GM23338 (cell line): Measurements from ENCODE around the gene GDF7. TPM values are rescaled to one million over a fixed set of nuclear protein-coding genes. Genes with fewer than 3 reads are reported as not detected.

ENCODE experiments used
- ATAC-seq: fragments of 200-7000 bp; cut with Tn5 transposase; 3 replicates; pipeline ENCODE4 v1.9.1; 2020
- DNase-seq: peaks from one replicate; pipeline ENCODE4 v3.0.0-alpha.2; 2015; ENCODE audit warnings: low spot score
- H2AFZ ChIP-seq: fragments of 200-600 bp; sonication (generic); 2 replicates; pipeline ENCODE4 v1.8.0; 2016; ENCODE audit warnings: antibody characterized with exemption, mild to moderate bottlenecking, moderate library complexity
- H3F3A ChIP-seq: fragments of 200-600 bp; sonication (generic); replicated peaks from 2 replicates; pipeline ENCODE4 v1.8.0; 2017; ENCODE audit warnings: antibody characterized with exemption, mixed run types, low read depth
- H3K27ac ChIP-seq: fragments of 200-600 bp; sonication (generic); 2 replicates; pipeline ENCODE4 v1.6.1; 2016; ENCODE audit warnings: low read depth
- H3K27me3 ChIP-seq: fragments of 200-600 bp; sonication (generic); 2 replicates; pipeline ENCODE4 v1.8.0; 2016; ENCODE audit warnings: mild to moderate bottlenecking, mixed run types, moderate library complexity; ENCODE audit not compliant: insufficient read depth
- H3K36me3 ChIP-seq: fragments of 200-600 bp; sonication (generic); 2 replicates; pipeline ENCODE4 v1.8.0; 2016; ENCODE audit warnings: mild to moderate bottlenecking; ENCODE audit not compliant: insufficient read depth
- H3K4me1 ChIP-seq: fragments of 200-600 bp; sonication (generic); 2 replicates; pipeline ENCODE4 v1.8.0; 2016; ENCODE audit warnings: mild to moderate bottlenecking, moderate library complexity; ENCODE audit not compliant: insufficient read depth
- H3K4me2 ChIP-seq: fragments of 200-600 bp; sonication (generic); 2 replicates; pipeline ENCODE4 v1.7.1; 2017; ENCODE audit warnings: mixed run types
- H3K4me3 ChIP-seq: fragments of 200-600 bp; sonication (generic); 2 replicates; pipeline ENCODE4 v1.6.1; 2016; ENCODE audit warnings: mixed run types
- H3K79me2 ChIP-seq: fragments of 200-600 bp; sonication (generic); replicated peaks from 2 replicates; pipeline ENCODE4 v1.8.0; 2017; ENCODE audit warnings: mild to moderate bottlenecking; ENCODE audit not compliant: insufficient read depth
- H3K9me2 ChIP-seq: fragments of 200-600 bp; sonication (generic); 2 replicates; pipeline ENCODE4 v1.8.0; 2017; ENCODE audit not compliant: insufficient read depth
- H4K20me1 ChIP-seq: fragments of 200-600 bp; sonication (generic); replicated peaks from 2 replicates; pipeline ENCODE4 v1.8.0; 2017; ENCODE audit warnings: mild to moderate bottlenecking; ENCODE audit not compliant: insufficient read depth
- H3K27ac Mint-ChIP-seq: 2 replicates; pipeline ENCODE4 v1.8.0; 2020; ENCODE audit warnings: inconsistent platforms, mild to moderate bottlenecking, moderate library complexity, mixed read lengths
- H3K27me3 Mint-ChIP-seq: 3 replicates; pipeline ENCODE4 v1.8.0; 2022; ENCODE audit warnings: low read depth, mild to moderate bottlenecking, moderate library complexity, mixed read lengths, inconsistent platforms; ENCODE audit not compliant: insufficient read depth, poor library complexity
- H3K36me3 Mint-ChIP-seq: 3 replicates; pipeline ENCODE4 v1.8.0; 2021; ENCODE audit warnings: low read depth, mild to moderate bottlenecking, inconsistent platforms, moderate library complexity, mixed read lengths
- H3K4me1 Mint-ChIP-seq: 3 replicates; pipeline ENCODE4 v1.8.0; 2020; ENCODE audit warnings: mild to moderate bottlenecking, inconsistent platforms, mixed read lengths
- H3K4me3 Mint-ChIP-seq: 3 replicates; pipeline ENCODE4 v1.8.0; 2021; ENCODE audit warnings: moderate library complexity, mild to moderate bottlenecking, inconsistent platforms, mixed read lengths
- H3K9me3 Mint-ChIP-seq: 3 replicates; pipeline ENCODE4 v1.8.0; 2020; ENCODE audit warnings: moderate library complexity, mild to moderate bottlenecking, inconsistent platforms, mixed read lengths
- CREB1 ChIP-seq: fragments of 250-450 bp; sonication (Bioruptor Pico); IDR thresholded peaks from 2 replicates; pipeline ENCODE4 v1.5.0; 2020; ENCODE audit warnings: low read depth, mild to moderate bottlenecking, moderate library complexity
- CTCF ChIP-seq, 2 experiments: fragments of 200-600 bp in 1 of 2; sonication (generic) in 1 of 2; conservative IDR thresholded peaks; 2 replicates each; pipeline versions ENCODE4 v1.5.1 to v1.6.1; 2016 to 2017; ENCODE audit warnings: antibody characterized with exemption in 2 of 2, low read depth in 2 of 2, mild to moderate bottlenecking in 2 of 2, moderate library complexity in 1 of 2
- ETS1 ChIP-seq: IDR thresholded peaks from 2 replicates; pipeline ENCODE4 v1.6.1; 2016; ENCODE audit warnings: antibody characterized with exemption
- EZH2 ChIP-seq: fragments of 200-600 bp; sonication (generic); IDR thresholded peaks from one replicate; pipeline ENCODE4 v1.8.0; 2017; ENCODE audit warnings: antibody characterized with exemption, mild to moderate bottlenecking, low read depth; ENCODE audit not compliant: unreplicated experiment
- EZH2phosphoT487 ChIP-seq: fragments of 200-600 bp; sonication (generic); IDR thresholded peaks from one replicate; pipeline ENCODE4 v1.8.1; 2018; ENCODE audit warnings: antibody characterized with exemption; ENCODE audit not compliant: unreplicated experiment
- JUNB ChIP-seq: IDR thresholded peaks from one replicate; pipeline ENCODE4 v1.6.1; 2016; ENCODE audit warnings: antibody characterized with exemption; ENCODE audit not compliant: unreplicated experiment
- NANOG ChIP-seq: IDR thresholded peaks from 2 replicates; pipeline ENCODE4 v1.6.1; 2016; ENCODE audit warnings: antibody characterized with exemption, borderline replicate concordance
- POLR2AphosphoS5 ChIP-seq: IDR thresholded peaks from 2 replicates; pipeline ENCODE4 v1.6.1; 2016; ENCODE audit warnings: antibody characterized with exemption, low read depth
- REST ChIP-seq: IDR thresholded peaks from one replicate; pipeline ENCODE4 v1.6.1; 2018; ENCODE audit warnings: antibody characterized with exemption; ENCODE audit not compliant: unreplicated experiment
- STAT1 ChIP-seq: IDR thresholded peaks from one replicate; pipeline ENCODE4 v1.6.1; 2016; ENCODE audit warnings: antibody characterized with exemption; ENCODE audit not compliant: unreplicated experiment
- ZNF114 ChIP-seq: fragments of 250-450 bp; sonication (Bioruptor Pico); IDR thresholded peaks from 2 replicates; pipeline ENCODE4 v1.5.0; 2020; ENCODE audit warnings: mild to moderate bottlenecking, moderate library complexity
- ZNF331 ChIP-seq: fragments of 250-450 bp; sonication (Bioruptor Pico); IDR thresholded peaks from 2 replicates; pipeline ENCODE4 v1.5.0; 2020; ENCODE audit warnings: low read depth, mild to moderate bottlenecking, moderate library complexity
- ZNF462 ChIP-seq: fragments of 250-450 bp; sonication (Bioruptor Pico); IDR thresholded peaks from 2 replicates; pipeline ENCODE4 v1.5.0; 2020; ENCODE audit warnings: mild to moderate bottlenecking, moderate library complexity
- polyA plus RNA-seq: library from polyadenylated mRNA; unstranded; fragments of >200 nt; fragmentation: Nextera tagmentation; extraction: Ambion mirVana; gene quantifications from 2 replicates; pipeline ENCODE4 v1.2.1, GENCODE V29; 2016
- total RNA-seq: library from RNA; depleted of rRNA; stranded (reverse); fragments of >200 nt; shearing (Covaris generic); gene quantifications from 2 replicates; pipeline ENCODE4 v1.2.3, GENCODE V29; 2014

Gene GDF7
- total and polyA plus RNA-seq, 2 experiments from 2014 or later: 0.19 to 0.52 TPM

GRCh38 chr2:20717641-20718040 is 50.7 kb downstream of the GDF7 start (continued):
- TF ChIP-seq ETS1: no peak

- H3K4me3 ChIP-seq: no peak overlapping the region
- no peaks in the 10 kb centered on the region for H3K4me1 Mint-ChIP-seq
- H3K79me2 ChIP-seq: peaks cover 6% of the 10 kb centered on the region; the same call in 1 of the 2 replicates
- no peak overlapping the region for H3K27ac ChIP-seq
- H3K9me2 ChIP-seq: no peaks in the 10 kb centered on the region
- H3K27ac Mint-ChIP-seq: no peak overlapping the region
- H3K36me3 ChIP-seq: no peaks in the 10 kb centered on the region
- no peak overlapping the region for H2AFZ ChIP-seq
- no peaks in the 10 kb centered on the region for H3F3A ChIP-seq
- no peaks in the 10 kb centered on the region for H3K9me3 Mint-ChIP-seq
- no peaks in the 10 kb centered on the region for H3K27me3 ChIP-seq
- DNase-seq (no peak), ATAC-seq (no peak)
- no peak overlapping the region for H3K4me3 Mint-ChIP-seq
- no peak overlapping the region for H3K4me2 ChIP-seq
- no peaks in the 10 kb centered on the region for H3K36me3 Mint-ChIP-seq
- H3K27me3 Mint-ChIP-seq: no peaks in the 10 kb centered on the region
- no peaks in the 10 kb centered on the region for H3K4me1 ChIP-seq
- H4K20me1 ChIP-seq: no peaks in the 10 kb centered on the region
- TF ChIP-seq POLR2AphosphoS5 (no peak), ZNF114 (no peak), NANOG (no peak), EZH2 (no peak), CTCF (conservative IDR thresholded peaks at IDR 0.05; ENCODE audit: low read depth in 2 of 2) (no peak), ZNF331 (CRISPR knock-in tag) (no peak), STAT1 (no peak), EZH2phosphoT487 (no peak), CREB1 (CRISPR knock-in tag) (no peak), ZNF462 (CRISPR knock-in tag) (no peak), JUNB (no peak), REST (no peak)
Observed at GRCh38 chr2:20722592-20723240, 55.8 kb downstream of the GDF7 start.
